SW480 (cell line): Measurements from ENCODE around the gene OR10A4.
"Not testable (repeated sequence)": the region's sequence is repeated elsewhere in the genome, so short reads cannot be mapped to it uniquely, and the experiment has no call there.

Experiments
- DNase-seq: peaks from one replicate; pipeline ENCODE4 v3.0.0-alpha.2; 2016; ENCODE audit warnings: low spot score

The OR10A4 gene

GRCh38 chr11:6876325-6876724 lies at the start of gene OR10A4:
Gene OR10A4 (plus strand): TSS chr11:6876625. CDS start chr11:6876648, 23 bp downstream.
- no peak for DNase-seq

GRCh38 chr11:6828103-6828502 lies 48.3 kb upstream of the OR10A4 start:
- peak; percentile 45 for DNase-seq

GRCh38 chr11:6833356-6833755 lies 43.1 kb upstream of the OR10A4 start:
- no peak for DNase-seq

- no peak for DNase-seq
Measured at GRCh38 chr11:6834021-6834420, 42.4 kb upstream of the OR10A4 start.

GRCh38 chr11:6841694-6842093 lies 34.7 kb upstream of the OR10A4 start:
- no peak for DNase-seq

GRCh38 chr11:6843670-6844069 lies 32.8 kb upstream of the OR10A4 start:
- DNase-seq, result no peak

GRCh38 chr11:6844356-6844755 lies 32.1 kb upstream of the OR10A4 start:
- no peak for DNase-seq

GRCh38 chr11:6845383-6845782 lies 31.0 kb upstream of the OR10A4 start, which contains the start of gene OR10A5:
Gene OR10A5 (plus strand): TSS chr11:6845683. CDS start chr11:6845683, 0 bp downstream.
- DNase-seq, result no peak

GRCh38 chr11:6850526-6850925 lies 25.9 kb upstream of the OR10A4 start:
- DNase-seq, result no peak

GRCh38 chr11:6854801-6855200 lies 21.6 kb upstream of the OR10A4 start:
- not testable (repeated sequence) for DNase-seq

- DNase-seq, result peak; percentile 11
Measured at GRCh38 chr11:6855971-6856541, 20.4 kb upstream of the OR10A4 start.

GRCh38 chr11:6856871-6857270 lies 19.6 kb upstream of the OR10A4 start:
- no peak for DNase-seq

GRCh38 chr11:6862961-6863360 lies 13.5 kb upstream of the OR10A4 start, which contains the start of gene OR10A2:
Gene OR10A2 (plus strand): TSS chr11:6863057. CDS start chr11:6869755, 6,698 bp downstream.
- peak; percentile 2 for DNase-seq

- no peak for DNase-seq
Measured at GRCh38 chr11:6864438-6864837, 12.0 kb upstream of the OR10A4 start.

- no peak for DNase-seq
Measured at GRCh38 chr11:6871278-6871677, 5.1 kb upstream of the OR10A4 start.

GRCh38 chr11:6875761-6876160 lies 664 bp upstream of the OR10A4 start:
- no peak for DNase-seq

GRCh38 chr11:6876914-6877313 lies 489 bp downstream of the OR10A4 start:
- no peak for DNase-seq

- DNase-seq, result no peak
Measured at GRCh38 chr11:6882751-6883150, 6.3 kb downstream of the OR10A4 start.

- DNase-seq, result not testable (repeated sequence)
Measured at GRCh38 chr11:6887711-6888110, 11.3 kb downstream of the OR10A4 start.

GRCh38 chr11:6888830-6889229 lies 12.4 kb downstream of the OR10A4 start:
- no peak for DNase-seq

- no peak for DNase-seq
Measured at GRCh38 chr11:6889835-6890234, 13.4 kb downstream of the OR10A4 start.

- DNase-seq, result no peak
Measured at GRCh38 chr11:6892400-6892799, 16.0 kb downstream of the OR10A4 start, which contains the start of gene OR2D2. Gene OR2D2 (minus strand): TSS chr11:6892500. CDS start chr11:6892500, 0 bp downstream.

- no peak for DNase-seq
Measured at GRCh38 chr11:6894097-6894496, 17.7 kb downstream of the OR10A4 start.

- no peak for DNase-seq
Measured at GRCh38 chr11:6895010-6895409, 18.6 kb downstream of the OR10A4 start.
